C4-2B (cell line): ENCODE data around the gene ZNF860.

ENCODE experiments used
- ZFX ChIP-seq: fragments of 450-650 bp; IDR thresholded peaks from 2 replicates; pipeline ENCODE4 v1.6.1; 2017
- TF ChIP-seq, protein P1 (sequence below): fragments of 450-650 bp; conservative IDR thresholded peaks from 2 replicates; pipeline ENCODE4 v1.5.1; 2017; ENCODE audit warnings: mild to moderate bottlenecking

DNA sequence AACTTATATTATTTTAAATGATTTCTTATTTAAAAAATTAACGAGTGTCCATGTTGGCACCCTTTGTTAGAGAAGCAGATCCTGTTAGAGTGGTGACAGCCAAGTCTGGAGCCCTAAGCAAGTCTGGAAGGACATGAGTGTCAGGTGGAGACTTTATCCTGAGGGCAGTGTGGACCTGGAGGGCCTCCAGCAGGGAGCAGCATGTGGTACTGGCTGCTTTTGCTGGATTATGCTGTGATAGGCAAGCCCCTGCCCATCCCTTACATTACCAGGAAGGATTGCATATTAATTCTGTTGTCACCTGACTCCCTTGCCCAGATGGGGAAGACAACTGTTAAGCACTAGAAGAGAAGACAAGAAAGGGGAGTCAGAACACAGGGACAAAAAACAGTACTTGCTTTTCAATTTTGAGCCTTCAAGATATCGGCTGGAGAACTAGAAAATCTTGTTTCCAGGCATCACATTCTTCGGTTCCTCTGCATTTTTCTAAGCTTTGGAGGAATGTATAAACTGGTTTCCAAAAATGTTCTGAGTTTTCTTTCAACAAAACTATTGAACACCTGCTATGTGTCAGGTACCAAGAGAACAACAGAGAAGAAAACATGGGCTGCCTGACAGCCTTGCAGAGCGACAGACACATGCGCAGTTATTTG, 22.7 kb downstream of the ZNF860 start:
- TF ChIP-seq, protein P1, sequence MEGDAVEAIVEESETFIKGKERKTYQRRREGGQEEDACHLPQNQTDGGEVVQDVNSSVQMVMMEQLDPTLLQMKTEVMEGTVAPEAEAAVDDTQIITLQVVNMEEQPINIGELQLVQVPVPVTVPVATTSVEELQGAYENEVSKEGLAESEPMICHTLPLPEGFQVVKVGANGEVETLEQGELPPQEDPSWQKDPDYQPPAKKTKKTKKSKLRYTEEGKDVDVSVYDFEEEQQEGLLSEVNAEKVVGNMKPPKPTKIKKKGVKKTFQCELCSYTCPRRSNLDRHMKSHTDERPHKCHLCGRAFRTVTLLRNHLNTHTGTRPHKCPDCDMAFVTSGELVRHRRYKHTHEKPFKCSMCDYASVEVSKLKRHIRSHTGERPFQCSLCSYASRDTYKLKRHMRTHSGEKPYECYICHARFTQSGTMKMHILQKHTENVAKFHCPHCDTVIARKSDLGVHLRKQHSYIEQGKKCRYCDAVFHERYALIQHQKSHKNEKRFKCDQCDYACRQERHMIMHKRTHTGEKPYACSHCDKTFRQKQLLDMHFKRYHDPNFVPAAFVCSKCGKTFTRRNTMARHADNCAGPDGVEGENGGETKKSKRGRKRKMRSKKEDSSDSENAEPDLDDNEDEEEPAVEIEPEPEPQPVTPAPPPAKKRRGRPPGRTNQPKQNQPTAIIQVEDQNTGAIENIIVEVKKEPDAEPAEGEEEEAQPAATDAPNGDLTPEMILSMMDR, result no peak; the same call in 1 of the 2 replicates
- no peak for TF ChIP-seq ZFX
